GM10266 (cell line): Measurements from ENCODE around the gene AJAP1.

Experiments used
- DNase-seq: peaks from one replicate; pipeline ENCODE4 v3.0.0; 2012; ENCODE audit errors: extremely low spot score
- CTCF ChIP-seq: IDR thresholded peaks from 2 replicates; pipeline ENCODE4 v1.5.1; 2012; ENCODE audit warnings: mild to moderate bottlenecking, low read depth; ENCODE audit not compliant: control insufficient read depth, insufficient read depth; ENCODE audit errors: missing control alignments

AJAP1 gene

GRCh38 chr1:4771267-4771666 is 116.9 kb downstream of the AJAP1 start:
- DNase-seq: no peak
- TF ChIP-seq CTCF: no peak

- no peak for DNase-seq
- no peak for TF ChIP-seq CTCF
Measured at GRCh38 chr1:4771721-4772120, 117.3 kb downstream of the AJAP1 start.

- TF ChIP-seq CTCF: no peak
- no peak for DNase-seq
Measured at GRCh38 chr1:4772294-4773010, 118.0 kb downstream of the AJAP1 start.

- no peak for DNase-seq
- TF ChIP-seq CTCF: no peak
Measured at GRCh38 chr1:4773226-4773625, 118.8 kb downstream of the AJAP1 start.

GRCh38 chr1:4775506-4775905 is 121.1 kb downstream of the AJAP1 start:
- no peak for DNase-seq
- no peak for TF ChIP-seq CTCF

- no peak for DNase-seq
- TF ChIP-seq CTCF: peak; percentile 18
Measured at GRCh38 chr1:4778056-4778455, 123.6 kb downstream of the AJAP1 start.

- no peak for TF ChIP-seq CTCF
- DNase-seq: no peak
Measured at GRCh38 chr1:4781646-4782045, 127.2 kb downstream of the AJAP1 start.
